Measurements from ENCODE around the gene MSMO1.

- TF ChIP-seq CTCF (IDR thresholded peaks at IDR 0.05): no peak
- TF ChIP-seq SIN3A (IDR thresholded peaks at IDR 0.05; ENCODE audit: borderline replicate concordance, insufficient read depth, low read depth, low read length): no peak
- no peak for TF ChIP-seq POLR2AphosphoS5 (IDR thresholded peaks at IDR 0.05; ENCODE audit: low read depth, low read length)
- TF ChIP-seq TCF7L2 (IDR thresholded peaks at IDR 0.05; ENCODE audit: low read depth, low read length): no peak
- TF ChIP-seq REST (IDR thresholded peaks at IDR 0.05; ENCODE audit: insufficient read depth in 1 of 2, low read depth in 2 of 2, low read length in 1 of 2): no peak
These were observed 3.1 kb upstream of the MSMO1 start for GRCh38 chr4:165324236-165324917.
